SK-N-SH treated with all-trans-retinoic acid at 6 μM for 48 hours (cell line): ENCODE data around the gene ZSCAN9.
A peak's percentile ranks its signal among the peaks of the same experiment; 100 is the strongest.

Experiments
- ATAC-seq: fragments of 200-7000 bp; cut with Tn5 transposase; 3 replicates; pipeline ENCODE4 v1.9.1; 2020; ENCODE audit warnings: mild to moderate bottlenecking, moderate library complexity
- BACH2 ChIP-seq: fragments of 250-450 bp; sonication (Bioruptor Pico); IDR thresholded peaks from 2 replicates; pipeline ENCODE4 v1.9.0; 2021; ENCODE audit warnings: mild to moderate bottlenecking, borderline replicate concordance
- CSDC2 ChIP-seq: fragments of 250-450 bp; sonication (Bioruptor Pico); IDR thresholded peaks from 2 replicates; pipeline ENCODE4 v1.5.0; 2020; ENCODE audit warnings: mild to moderate bottlenecking, moderate library complexity
- ESRRG ChIP-seq: fragments of 250-450 bp; sonication (Bioruptor Pico); IDR thresholded peaks from 2 replicates; pipeline ENCODE4 v1.6.1; 2021; ENCODE audit warnings: mild to moderate bottlenecking
- GLIS3 ChIP-seq: fragments of 250-450 bp; sonication (Bioruptor Pico); IDR thresholded peaks from 2 replicates; pipeline ENCODE4 v1.5.0; 2020; ENCODE audit warnings: mild to moderate bottlenecking, moderate library complexity
- ISL1 ChIP-seq: fragments of 250-450 bp; sonication (Bioruptor Pico); IDR thresholded peaks from 2 replicates; pipeline ENCODE4 v2.1.2; 2022; ENCODE audit warnings: mild to moderate bottlenecking, moderate library complexity
- OSR1 ChIP-seq: fragments of 250-450 bp; sonication (Bioruptor Pico); IDR thresholded peaks from 2 replicates; pipeline ENCODE4 v1.8.0; 2022; ENCODE audit warnings: moderate library complexity, mild to moderate bottlenecking, inconsistent platforms
- SNAI2 ChIP-seq: fragments of 250-450 bp; sonication (Bioruptor Pico); IDR thresholded peaks from 2 replicates; pipeline ENCODE4 v1.5.0; 2020; ENCODE audit warnings: mild to moderate bottlenecking, moderate library complexity
- TCF4 ChIP-seq: fragments of 250-450 bp; sonication (Bioruptor Pico); IDR thresholded peaks from 2 replicates; pipeline ENCODE4 v1.8.0; 2021; ENCODE audit warnings: mild to moderate bottlenecking, moderate library complexity, borderline replicate concordance
- TOX ChIP-seq: fragments of 250-450 bp; sonication (Bioruptor Pico); IDR thresholded peaks from 2 replicates; pipeline ENCODE4 v1.8.0; 2021; ENCODE audit warnings: mild to moderate bottlenecking, moderate library complexity, borderline replicate concordance
- ZC3H10 ChIP-seq: fragments of 250-450 bp; sonication (Bioruptor Pico); IDR thresholded peaks from 2 replicates; pipeline ENCODE4 v1.5.1; 2021; ENCODE audit warnings: mild to moderate bottlenecking, moderate library complexity
- ZFP3 ChIP-seq: fragments of 250-450 bp; sonication (Bioruptor Pico); IDR thresholded peaks from 2 replicates; pipeline ENCODE4 v1.5.0; 2020; ENCODE audit warnings: mild to moderate bottlenecking, moderate library complexity
- ZFP30 ChIP-seq: fragments of 450-650 bp; formaldehyde crosslinking; IDR thresholded peaks from 2 replicates; pipeline ENCODE4 v1.5.0; 2022; ENCODE audit warnings: mild to moderate bottlenecking, moderate library complexity
- ZNF565 ChIP-seq: fragments of 450-650 bp; formaldehyde crosslinking; conservative IDR thresholded peaks from 2 replicates; pipeline ENCODE4 v1.5.0; 2020; ENCODE audit warnings: low read depth, mild to moderate bottlenecking, moderate library complexity
- ZNF70 ChIP-seq: fragments of 450-650 bp; formaldehyde crosslinking; IDR thresholded peaks from 2 replicates; pipeline ENCODE4 v1.5.0; 2020; ENCODE audit warnings: mild to moderate bottlenecking, moderate library complexity
- ZNF8 ChIP-seq: fragments of 450-650 bp; formaldehyde crosslinking; IDR thresholded peaks from 2 replicates; pipeline ENCODE4 v1.5.0; 2020; ENCODE audit warnings: mild to moderate bottlenecking, moderate library complexity
- TF ChIP-seq, protein P1 (sequence below): fragments of 250-450 bp; sonication (Bioruptor Pico); IDR thresholded peaks from 2 replicates; pipeline ENCODE4 v1.5.0; 2020; ENCODE audit warnings: mild to moderate bottlenecking, moderate library complexity
- TF ChIP-seq, protein P2 (sequence below): fragments of 250-450 bp; sonication (Bioruptor Pico); IDR thresholded peaks from 2 replicates; pipeline ENCODE4 v1.8.0; 2020; ENCODE audit warnings: mild to moderate bottlenecking, moderate library complexity, borderline replicate concordance
- TF ChIP-seq, protein P3 (sequence below): fragments of 250-450 bp; sonication (Bioruptor Pico); IDR thresholded peaks from 2 replicates; pipeline ENCODE4 v1.5.1; 2021; ENCODE audit warnings: mild to moderate bottlenecking, moderate library complexity
- TF ChIP-seq, protein P4 (sequence below): fragments of 250-450 bp; sonication (Bioruptor Pico); IDR thresholded peaks from 2 replicates; pipeline ENCODE4 v1.8.0; 2021; ENCODE audit warnings: low read depth, mild to moderate bottlenecking, moderate library complexity, borderline replicate concordance

Gene ZSCAN9

DNA sequence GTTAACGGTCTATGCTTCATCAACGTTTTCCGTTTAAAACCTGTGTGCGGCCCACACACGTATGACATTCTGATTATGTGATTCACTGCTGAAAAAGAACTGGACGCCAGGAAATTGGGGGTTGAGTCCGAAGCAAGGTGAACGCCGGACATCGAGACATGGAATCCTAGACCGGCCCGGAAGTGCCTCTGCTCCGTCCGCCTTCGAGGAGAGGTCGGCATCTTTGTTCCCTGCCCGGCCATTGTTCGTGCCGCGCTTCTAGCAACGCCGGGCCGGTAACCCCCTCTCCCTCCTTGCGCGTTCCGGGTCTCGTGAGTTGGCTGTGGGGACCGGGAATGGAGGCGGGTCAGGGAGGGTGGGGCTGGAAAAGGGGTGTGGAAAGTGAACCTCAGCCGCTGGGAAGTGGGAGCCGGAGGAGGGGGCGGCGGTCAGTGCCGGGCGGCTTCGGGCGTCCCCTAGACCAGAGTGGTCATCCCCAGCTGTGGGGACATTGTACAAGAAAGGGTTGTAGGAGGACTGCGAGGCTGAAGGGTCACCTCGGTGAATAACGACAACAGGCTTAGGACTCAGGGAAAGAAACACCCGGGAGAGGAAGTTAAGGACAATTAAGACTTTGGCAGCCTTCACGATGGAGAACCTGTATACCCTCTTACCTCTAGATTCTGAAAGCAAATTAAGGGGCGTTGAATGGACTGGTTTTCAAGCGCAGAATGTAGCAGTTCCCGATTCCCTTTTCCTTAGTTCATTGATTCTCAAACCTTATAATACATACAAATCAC is at the start of gene ZSCAN9:
ZSCAN9 (plus strand) TSS at position 220 of the 779 bp plus-strand sequence. CDS start 1,810 bp downstream, outside the sequence.
- no peak for TF ChIP-seq GLIS3 (CRISPR knock-in tag)
- no peak for TF ChIP-seq TCF4 (CRISPR knock-in tag)
- TF ChIP-seq ZNF565 (CRISPR knock-in tag), result no peak
- TF ChIP-seq, protein P1, sequence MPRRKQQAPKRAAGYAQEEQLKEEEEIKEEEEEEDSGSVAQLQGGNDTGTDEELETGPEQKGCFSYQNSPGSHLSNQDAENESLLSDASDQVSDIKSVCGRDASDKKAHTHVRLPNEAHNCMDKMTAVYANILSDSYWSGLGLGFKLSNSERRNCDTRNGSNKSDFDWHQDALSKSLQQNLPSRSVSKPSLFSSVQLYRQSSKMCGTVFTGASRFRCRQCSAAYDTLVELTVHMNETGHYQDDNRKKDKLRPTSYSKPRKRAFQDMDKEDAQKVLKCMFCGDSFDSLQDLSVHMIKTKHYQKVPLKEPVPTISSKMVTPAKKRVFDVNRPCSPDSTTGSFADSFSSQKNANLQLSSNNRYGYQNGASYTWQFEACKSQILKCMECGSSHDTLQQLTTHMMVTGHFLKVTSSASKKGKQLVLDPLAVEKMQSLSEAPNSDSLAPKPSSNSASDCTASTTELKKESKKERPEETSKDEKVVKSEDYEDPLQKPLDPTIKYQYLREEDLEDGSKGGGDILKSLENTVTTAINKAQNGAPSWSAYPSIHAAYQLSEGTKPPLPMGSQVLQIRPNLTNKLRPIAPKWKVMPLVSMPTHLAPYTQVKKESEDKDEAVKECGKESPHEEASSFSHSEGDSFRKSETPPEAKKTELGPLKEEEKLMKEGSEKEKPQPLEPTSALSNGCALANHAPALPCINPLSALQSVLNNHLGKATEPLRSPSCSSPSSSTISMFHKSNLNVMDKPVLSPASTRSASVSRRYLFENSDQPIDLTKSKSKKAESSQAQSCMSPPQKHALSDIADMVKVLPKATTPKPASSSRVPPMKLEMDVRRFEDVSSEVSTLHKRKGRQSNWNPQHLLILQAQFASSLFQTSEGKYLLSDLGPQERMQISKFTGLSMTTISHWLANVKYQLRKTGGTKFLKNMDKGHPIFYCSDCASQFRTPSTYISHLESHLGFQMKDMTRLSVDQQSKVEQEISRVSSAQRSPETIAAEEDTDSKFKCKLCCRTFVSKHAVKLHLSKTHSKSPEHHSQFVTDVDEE, result peak; percentile 21; the same call in 1 of the 2 replicates
- TF ChIP-seq ZNF70, result no peak
- TF ChIP-seq CSDC2 (CRISPR knock-in tag), result no peak
- no peak for TF ChIP-seq ISL1 (CRISPR knock-in tag)
- TF ChIP-seq SNAI2 (CRISPR knock-in tag), result peak; percentile 70; the same call in 1 of the 2 replicates
- TF ChIP-seq, protein P2, sequence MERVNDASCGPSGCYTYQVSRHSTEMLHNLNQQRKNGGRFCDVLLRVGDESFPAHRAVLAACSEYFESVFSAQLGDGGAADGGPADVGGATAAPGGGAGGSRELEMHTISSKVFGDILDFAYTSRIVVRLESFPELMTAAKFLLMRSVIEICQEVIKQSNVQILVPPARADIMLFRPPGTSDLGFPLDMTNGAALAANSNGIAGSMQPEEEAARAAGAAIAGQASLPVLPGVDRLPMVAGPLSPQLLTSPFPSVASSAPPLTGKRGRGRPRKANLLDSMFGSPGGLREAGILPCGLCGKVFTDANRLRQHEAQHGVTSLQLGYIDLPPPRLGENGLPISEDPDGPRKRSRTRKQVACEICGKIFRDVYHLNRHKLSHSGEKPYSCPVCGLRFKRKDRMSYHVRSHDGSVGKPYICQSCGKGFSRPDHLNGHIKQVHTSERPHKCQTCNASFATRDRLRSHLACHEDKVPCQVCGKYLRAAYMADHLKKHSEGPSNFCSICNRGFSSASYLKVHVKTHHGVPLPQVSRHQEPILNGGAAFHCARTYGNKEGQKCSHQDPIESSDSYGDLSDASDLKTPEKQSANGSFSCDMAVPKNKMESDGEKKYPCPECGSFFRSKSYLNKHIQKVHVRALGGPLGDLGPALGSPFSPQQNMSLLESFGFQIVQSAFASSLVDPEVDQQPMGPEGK (CRISPR knock-in tag), result peak; percentile 23; the same call in 1 of the 2 replicates
- no peak for TF ChIP-seq ESRRG (CRISPR knock-in tag)
- TF ChIP-seq, all 23 proteins: peak for 3
- peak; percentile 98 for ATAC-seq

DNA sequence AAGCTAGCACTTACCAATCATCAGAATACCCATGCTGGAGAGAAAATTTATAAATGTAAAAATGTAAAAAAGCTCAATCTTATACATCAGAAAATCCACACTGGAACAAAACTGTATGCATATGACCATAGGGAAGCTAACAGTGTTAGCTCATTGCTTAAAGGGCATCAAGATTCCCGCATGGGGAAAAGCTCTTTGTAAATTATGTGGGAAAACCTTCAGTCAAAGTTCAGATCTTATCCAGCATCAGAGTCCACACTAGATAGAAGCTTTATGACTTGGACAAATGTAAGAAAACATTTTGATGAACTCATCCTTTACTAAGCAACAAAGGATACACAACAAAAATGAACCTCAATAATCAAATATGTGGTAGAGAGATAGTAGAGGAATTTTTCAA is 48.7 kb upstream of the ZSCAN9 start:
- TF ChIP-seq, protein P3, sequence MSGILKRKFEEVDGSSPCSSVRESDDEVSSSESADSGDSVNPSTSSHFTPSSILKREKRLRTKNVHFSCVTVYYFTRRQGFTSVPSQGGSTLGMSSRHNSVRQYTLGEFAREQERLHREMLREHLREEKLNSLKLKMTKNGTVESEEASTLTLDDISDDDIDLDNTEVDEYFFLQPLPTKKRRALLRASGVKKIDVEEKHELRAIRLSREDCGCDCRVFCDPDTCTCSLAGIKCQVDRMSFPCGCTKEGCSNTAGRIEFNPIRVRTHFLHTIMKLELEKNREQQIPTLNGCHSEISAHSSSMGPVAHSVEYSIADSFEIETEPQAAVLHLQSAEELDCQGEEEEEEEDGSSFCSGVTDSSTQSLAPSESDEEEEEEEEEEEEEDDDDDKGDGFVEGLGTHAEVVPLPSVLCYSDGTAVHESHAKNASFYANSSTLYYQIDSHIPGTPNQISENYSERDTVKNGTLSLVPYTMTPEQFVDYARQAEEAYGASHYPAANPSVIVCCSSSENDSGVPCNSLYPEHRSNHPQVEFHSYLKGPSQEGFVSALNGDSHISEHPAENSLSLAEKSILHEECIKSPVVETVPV (CRISPR knock-in tag), result no peak
- TF ChIP-seq ZNF70 (no peak), BACH2 (CRISPR knock-in tag) (no peak), ISL1 (CRISPR knock-in tag) (no peak), ESRRG (CRISPR knock-in tag) (no peak), CSDC2 (CRISPR knock-in tag) (no peak), ZFP30 (CRISPR knock-in tag) (no peak), OSR1 (CRISPR knock-in tag) (no peak), ZC3H10 (CRISPR knock-in tag) (no peak), ZNF8 (CRISPR knock-in tag) (no peak), GLIS3 (CRISPR knock-in tag) (no peak), ZFP3 (CRISPR knock-in tag) (no peak), TOX (CRISPR knock-in tag) (no peak)
- TF ChIP-seq, protein P1, result no peak
- TF ChIP-seq, protein P2 (CRISPR knock-in tag), result no peak
- TF ChIP-seq, protein P4, sequence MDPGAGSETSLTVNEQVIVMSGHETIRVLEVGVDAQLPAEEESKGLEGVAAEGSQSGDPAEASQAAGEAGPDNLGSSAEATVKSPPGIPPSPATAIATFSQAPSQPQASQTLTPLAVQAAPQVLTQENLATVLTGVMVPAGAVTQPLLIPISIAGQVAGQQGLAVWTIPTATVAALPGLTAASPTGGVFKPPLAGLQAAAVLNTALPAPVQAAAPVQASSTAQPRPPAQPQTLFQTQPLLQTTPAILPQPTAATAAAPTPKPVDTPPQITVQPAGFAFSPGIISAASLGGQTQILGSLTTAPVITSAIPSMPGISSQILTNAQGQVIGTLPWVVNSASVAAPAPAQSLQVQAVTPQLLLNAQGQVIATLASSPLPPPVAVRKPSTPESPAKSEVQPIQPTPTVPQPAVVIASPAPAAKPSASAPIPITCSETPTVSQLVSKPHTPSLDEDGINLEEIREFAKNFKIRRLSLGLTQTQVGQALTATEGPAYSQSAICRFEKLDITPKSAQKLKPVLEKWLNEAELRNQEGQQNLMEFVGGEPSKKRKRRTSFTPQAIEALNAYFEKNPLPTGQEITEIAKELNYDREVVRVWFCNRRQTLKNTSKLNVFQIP (CRISPR knock-in tag), result no peak
- no peak for ATAC-seq
